Astrocyte (in vitro differentiated cells and primary cell): ENCODE data around the gene SMTN. TPM values are rescaled to one million over a fixed set of nuclear protein-coding genes. Genes with fewer than 3 reads are reported as not detected.
"Not testable (repeated sequence)": the region's sequence is repeated elsewhere in the genome, so short reads cannot be mapped to it uniquely, and the experiment has no call there.

Experiments used
- DNase-seq: peaks from one replicate; pipeline ENCODE4 v3.0.0-alpha.2; 2010; ENCODE audit warnings: low read depth
- FAIRE-seq: peaks from 2 replicates; lab custom pipeline; 2011; peaks lifted over from hg19 to GRCh38; lab: Jason Lieb, UNC
- H2AFZ ChIP-seq: 2 replicates; pipeline ENCODE4 v1.6.0; 2012; ENCODE audit warnings: low read depth, low read length, inconsistent platforms
- H3K27ac ChIP-seq: 2 replicates; pipeline ENCODE4 v1.5.1; 2011; ENCODE audit warnings: low read depth, low read length, inconsistent platforms
- H3K27me3 ChIP-seq: 2 replicates; pipeline ENCODE4 v1.6.0; 2011; ENCODE audit warnings: low read length, inconsistent platforms; ENCODE audit not compliant: insufficient read depth
- H3K36me3 ChIP-seq: 2 replicates; pipeline ENCODE4 v1.5.1; 2011; ENCODE audit warnings: low read length, inconsistent platforms; ENCODE audit not compliant: insufficient read depth
- H3K4me1 ChIP-seq: 2 replicates; pipeline ENCODE4 v1.5.1; 2011; ENCODE audit warnings: low read length, inconsistent platforms; ENCODE audit not compliant: insufficient read depth
- H3K4me2 ChIP-seq: 2 replicates; pipeline ENCODE4 v1.6.0; 2012; ENCODE audit warnings: low read length, inconsistent platforms
- H3K4me3 ChIP-seq: 2 replicates; pipeline ENCODE4 v1.5.1; 2011; ENCODE audit warnings: low read depth, mild to moderate bottlenecking, low read length, inconsistent platforms; ENCODE audit not compliant: insufficient read depth
- H3K79me2 ChIP-seq: 2 replicates; pipeline ENCODE4 v1.6.0; 2012; ENCODE audit warnings: mild to moderate bottlenecking, low read length, inconsistent platforms; ENCODE audit not compliant: insufficient read depth
- H3K9ac ChIP-seq: 2 replicates; pipeline ENCODE4 v1.6.0; 2012; ENCODE audit warnings: mild to moderate bottlenecking, low read length, inconsistent platforms
- H3K9me3 ChIP-seq: 2 replicates; pipeline ENCODE4 v1.5.1; 2012; ENCODE audit warnings: low read depth, mild to moderate bottlenecking, low read length, inconsistent platforms; ENCODE audit not compliant: insufficient read depth
- H4K20me1 ChIP-seq: 2 replicates; pipeline ENCODE4 v1.6.0; 2012; ENCODE audit warnings: low read length, inconsistent platforms; ENCODE audit not compliant: insufficient read depth
- H3K27ac Mint-ChIP-seq: one replicate; pipeline ENCODE4 v1.8.0; 2021; ENCODE audit warnings: mild to moderate bottlenecking, mixed read lengths; ENCODE audit not compliant: unreplicated experiment
- H3K27me3 Mint-ChIP-seq: one replicate; pipeline ENCODE4 v1.8.0; 2021; ENCODE audit warnings: low read depth, mixed read lengths; ENCODE audit not compliant: unreplicated experiment
- H3K36me3 Mint-ChIP-seq: one replicate; pipeline ENCODE4 v1.8.0; 2021; ENCODE audit warnings: low read depth, mixed read lengths; ENCODE audit not compliant: unreplicated experiment
- H3K4me1 Mint-ChIP-seq: one replicate; pipeline ENCODE4 v1.8.0; 2021; ENCODE audit warnings: low read depth, mixed read lengths; ENCODE audit not compliant: unreplicated experiment
- H3K4me3 Mint-ChIP-seq: one replicate; pipeline ENCODE4 v1.8.0; 2021; ENCODE audit warnings: mild to moderate bottlenecking, moderate library complexity, mixed read lengths; ENCODE audit not compliant: unreplicated experiment
- H3K9me3 Mint-ChIP-seq: one replicate; pipeline ENCODE4 v1.8.0; 2021; ENCODE audit warnings: mild to moderate bottlenecking, mixed read lengths; ENCODE audit not compliant: unreplicated experiment
- CTCF ChIP-seq: IDR thresholded peaks from 2 replicates; pipeline ENCODE4 v1.5.1; 2011; ENCODE audit warnings: low read depth, mild to moderate bottlenecking, inconsistent platforms, low read length, moderate library complexity; ENCODE audit not compliant: insufficient read depth
- EZH2 ChIP-seq: IDR thresholded peaks from 2 replicates; pipeline ENCODE4 v1.6.1; 2012; ENCODE audit warnings: mild to moderate bottlenecking, low read length, inconsistent platforms; ENCODE audit not compliant: insufficient read depth
- total RNA-seq: library from RNA; stranded (reverse); gene quantifications from 2 replicates; pipeline ENCODE4 v1.2.1, GENCODE V29; 2021

SMTN gene
- total RNA-seq, 1 donor from 2014 or later, result 98.9 TPM

- not testable (repeated sequence) for H3K36me3 Mint-ChIP-seq, H3K9me3 Mint-ChIP-seq, H3K4me3 Mint-ChIP-seq
Measured at GRCh38 chr22:31073125-31073524, 8.0 kb upstream of the SMTN start.

GRCh38 chr22:31073545-31074145 is 7.5 kb upstream of the SMTN start:
- H3K4me1 Mint-ChIP-seq, FAIRE-seq, H3K27me3 Mint-ChIP-seq: not testable (repeated sequence)

More at GRCh38 chr22:31073125-31073524, 8.0 kb upstream of the SMTN start:
- H4K20me1 ChIP-seq, H3K4me2 ChIP-seq, H3K4me1 ChIP-seq, H3K9ac ChIP-seq, H3K4me1 Mint-ChIP-seq, DNase-seq, FAIRE-seq, H2AFZ ChIP-seq, H3K27ac Mint-ChIP-seq, H3K36me3 ChIP-seq, H3K27ac ChIP-seq, H3K79me2 ChIP-seq, H3K9me3 ChIP-seq, H3K27me3 Mint-ChIP-seq, H3K4me3 ChIP-seq, H3K27me3 ChIP-seq: not testable (repeated sequence)

GRCh38 chr22:31075961-31076360 is 5.2 kb upstream of the SMTN start:
- no peaks in the 10 kb centered on the region for H3K27me3 ChIP-seq
- H3K27ac ChIP-seq, result no peak overlapping the region
- Mint-ChIP-seq H3K27ac (no peak overlapping the region), H3K36me3 (no peaks in the 10 kb centered on the region), H3K27me3 (peaks cover 6% of the 10 kb centered on the region), H3K4me3 (no peak overlapping the region), H3K9me3 (peaks cover 3% of the 10 kb centered on the region), H3K4me1 (no peaks in the 10 kb centered on the region)
- no peaks in the 10 kb centered on the region for H3K9me3 ChIP-seq
- H3K4me1 ChIP-seq, result peaks cover 5% of the 10 kb centered on the region
- TF ChIP-seq EZH2 (no peak), CTCF (no peak)
- no peaks in the 10 kb centered on the region for H4K20me1 ChIP-seq
- H3K9ac ChIP-seq, result no peak overlapping the region
- no peak overlapping the region for H3K4me3 ChIP-seq
- no peaks in the 10 kb centered on the region for H3K36me3 ChIP-seq
- DNase-seq (no peak), FAIRE-seq (no peak)
- no peaks in the 10 kb centered on the region for H3K79me2 ChIP-seq
- no peak overlapping the region for H2AFZ ChIP-seq
- H3K4me2 ChIP-seq, result no peak overlapping the region

More at GRCh38 chr22:31073545-31074145, 7.5 kb upstream of the SMTN start:
- H3K4me3 Mint-ChIP-seq, H3K4me2 ChIP-seq, H3K9me3 ChIP-seq, H3K27me3 ChIP-seq, H3K36me3 ChIP-seq, DNase-seq, H3K4me3 ChIP-seq, H3K36me3 Mint-ChIP-seq, H3K9me3 Mint-ChIP-seq, H3K27ac ChIP-seq, H3K79me2 ChIP-seq, H3K9ac ChIP-seq, H3K27ac Mint-ChIP-seq, H3K4me1 ChIP-seq, H4K20me1 ChIP-seq, H2AFZ ChIP-seq: not testable (repeated sequence)
